Esophagus muscularis mucosa (tissue), 3 donors: ENCODE data around the gene ADAMTS16.

Source experiments
- CTCF ChIP-seq, 3 experiments: fragments of 200-600 bp in 2 of 3; fragments of 450-650 bp in 1 of 3; sonication (generic) in 2 of 3; IDR thresholded peaks; one replicate each; pipeline ENCODE4 v1.5.1; 2017 to 2019; ENCODE audit warnings: antibody characterized with exemption in 3 of 3, mild to moderate bottlenecking in 2 of 3, moderate library complexity in 1 of 3
- POLR2A ChIP-seq: fragments of 450-650 bp; IDR thresholded peaks from one replicate; pipeline ENCODE4 v1.6.1; 2017; ENCODE audit warnings: antibody characterized with exemption, moderate library complexity, mild to moderate bottlenecking, low read depth

- TF ChIP-seq CTCF (IDR thresholded peaks at IDR 0.05) (no peak), POLR2A (no peak)
These were observed 178.5 kb downstream of the ADAMTS16 start for GRCh38 chr5:5318426-5319190.
